GM12878 (cell line): ENCODE results near the gene KCNH6. TPM values are rescaled to one million over a fixed set of nuclear protein-coding genes. Genes with fewer than 3 reads are reported as not detected.

Source experiments
- ATAC-seq: fragments of 200-7000 bp; cut with Tn5 transposase; 3 replicates; pipeline ENCODE4 v1.9.1; 2020; ENCODE audit warnings: mild to moderate bottlenecking, moderate library complexity
- BruUV-seq: library from RNA; stranded (reverse); fragments of 400-500 nt; replicated peaks from 2 replicates; lab custom pipeline; 2021; lab: Mats Ljungman, UMichigan
- CTCF ChIA-PET: fragments of 300-600 bp; sonication (Branson Sonifier 250); formaldehyde crosslinking; extraction: SDS; loops from one replicate; lab custom pipeline; 2021; ENCODE audit warnings: inconsistent platforms; lab: Yijun Ruan, JAX
- POLR2A ChIA-PET: fragments of 350-600 bp; formaldehyde crosslinking; extraction: SDS; loops from one replicate; lab custom pipeline; 2021; ENCODE audit warnings: inconsistent platforms; lab: Charles Lee
- RAD21 ChIA-PET: fragments of 300-600 bp; sonication (Branson Sonifier 250); formaldehyde crosslinking; loops from one replicate; lab custom pipeline; 2023; ENCODE audit warnings: antibody characterized with exemption; ENCODE audit not compliant: unreplicated experiment; lab: Charles Lee
- SMC1A ChIA-PET: fragments of 300-600 bp; sonication (Branson Sonifier 250); formaldehyde crosslinking; loops from one replicate; lab custom pipeline; 2023; ENCODE audit not compliant: unreplicated experiment, uncharacterized antibody; lab: Charles Lee
- DNase-seq: peaks from one replicate; pipeline ENCODE4 v3.0.0-alpha.2; 2011; ENCODE audit warnings: low read depth, low spot score
- FAIRE-seq: peaks from 3 replicates; lab custom pipeline; 2011; peaks lifted over from hg19 to GRCh38; lab: Jason Lieb, UNC
- H2AFZ ChIP-seq: 2 replicates; pipeline ENCODE4 v1.6.0; 2011; ENCODE audit warnings: low read depth, low read length, control low read depth; ENCODE audit not compliant: control insufficient read depth
- H3K27ac ChIP-seq: 2 replicates; pipeline ENCODE4 v1.5.1; 2011; ENCODE audit warnings: control low read depth; ENCODE audit not compliant: control insufficient read depth, insufficient read depth
- H3K27me3 ChIP-seq, 2 experiments: replicated peaks in 1 of 2; 2 replicates each; pipeline versions ENCODE4 v1.6.0 to v1.6.1; 2011; ENCODE audit warnings: low read length in 1 of 2; ENCODE audit not compliant: control insufficient read depth in 2 of 2, insufficient read depth in 2 of 2
- H3K36me3 ChIP-seq, 2 experiments: 2 replicates each; pipeline ENCODE4 v1.5.1; 2011; ENCODE audit warnings: low read length in 1 of 2; ENCODE audit not compliant: control insufficient read depth in 2 of 2, insufficient read depth in 2 of 2
- H3K4me1 ChIP-seq: 2 replicates; pipeline ENCODE4 v1.6.1; 2011; ENCODE audit warnings: mild to moderate bottlenecking, low read length, moderate library complexity, mixed read lengths; ENCODE audit not compliant: control insufficient read depth, insufficient read depth
- H3K4me2 ChIP-seq: 2 replicates; pipeline ENCODE4 v1.6.0; 2011; ENCODE audit warnings: control low read depth; ENCODE audit not compliant: control insufficient read depth, insufficient read depth
- H3K4me3 ChIP-seq: fragments of 200-600 bp; sonication (generic); 2 replicates; pipeline ENCODE4 v1.5.1; 2016
- H3K79me2 ChIP-seq: 2 replicates; pipeline ENCODE4 v1.6.0; 2011; ENCODE audit warnings: low read length; ENCODE audit not compliant: control insufficient read depth, insufficient read depth
- H3K9ac ChIP-seq: 2 replicates; pipeline ENCODE4 v1.8.0; 2011; ENCODE audit warnings: low read length, control low read depth, mixed read lengths; ENCODE audit not compliant: control insufficient read depth, insufficient read depth
- H3K9me3 ChIP-seq: replicated peaks from 3 replicates; pipeline ENCODE4 v1.5.1; 2011; ENCODE audit warnings: mild to moderate bottlenecking, low read length; ENCODE audit not compliant: control insufficient read depth, insufficient read depth
- H4K20me1 ChIP-seq: 2 replicates; pipeline ENCODE4 v1.6.0; 2011; ENCODE audit not compliant: control insufficient read depth, insufficient read depth
- EZH2 ChIP-seq: IDR thresholded peaks from 2 replicates; pipeline ENCODE4 v1.6.1; 2012; ENCODE audit warnings: low read depth, mild to moderate bottlenecking, control low read depth, inconsistent platforms, low read length, borderline replicate concordance; ENCODE audit not compliant: control insufficient read depth
- HCFC1 ChIP-seq: fragments of 150-350 bp; IDR thresholded peaks from 2 replicates; pipeline ENCODE4 v1.6.1; 2014; ENCODE audit warnings: low read length
- IKZF1 ChIP-seq: fragments of 450-650 bp; conservative IDR thresholded peaks from 2 replicates; pipeline ENCODE4 v1.6.1; 2017; ENCODE audit warnings: antibody characterized with exemption, mild to moderate bottlenecking
- IKZF2 ChIP-seq, 2 experiments: fragments of 450-650 bp; IDR thresholded peaks; 2 replicates each; pipeline ENCODE4 v1.6.1; 2017; ENCODE audit warnings: mild to moderate bottlenecking in 2 of 2, moderate library complexity in 2 of 2
- IRF4 ChIP-seq: IDR thresholded peaks from 2 replicates; pipeline ENCODE4 v1.6.1; 2011; ENCODE audit warnings: low read depth, low read length
- JUNB ChIP-seq: IDR thresholded peaks from 2 replicates; pipeline ENCODE4 v1.6.1; 2016; ENCODE audit warnings: antibody characterized with exemption, mild to moderate bottlenecking
- JUND ChIP-seq: IDR thresholded peaks from 2 replicates; pipeline ENCODE4 v1.6.1; 2012; ENCODE audit warnings: low read depth, mild to moderate bottlenecking, low read length, improper control_type of control experiment, moderate library complexity
- LARP7 ChIP-seq: fragments of 450-650 bp; IDR thresholded peaks from 2 replicates; pipeline ENCODE4 v1.6.1; 2017; ENCODE audit warnings: mild to moderate bottlenecking
- MTA2 ChIP-seq: fragments of 450-650 bp; IDR thresholded peaks from 2 replicates; pipeline ENCODE4 v1.6.1; 2016; ENCODE audit warnings: low read depth, mild to moderate bottlenecking, moderate library complexity
- NFYB ChIP-seq: IDR thresholded peaks from 2 replicates; pipeline ENCODE4 v1.6.1; 2011; ENCODE audit warnings: low read depth, mild to moderate bottlenecking, low read length, improper control_type of control experiment, moderate library complexity; ENCODE audit not compliant: insufficient read depth
- NR2C1 ChIP-seq: fragments of 450-650 bp; IDR thresholded peaks from 2 replicates; pipeline ENCODE4 v1.6.1; 2017; ENCODE audit warnings: antibody characterized with exemption, mild to moderate bottlenecking, moderate library complexity
- ZNF622 ChIP-seq: fragments of 450-650 bp; IDR thresholded peaks from 2 replicates; pipeline ENCODE4 v1.6.1; 2017; ENCODE audit warnings: mild to moderate bottlenecking, inconsistent platforms
- WGBS: methylation state at CpG from one replicate; pipeline ENCODE4 v1.1.6; 2016; ENCODE audit warnings: low lambda C conversion rate; ENCODE audit not compliant: insufficient replicate concordance, insufficient coverage; ENCODE audit errors: missing lambda C conversion rate; 5-methylcytosine and 5-hydroxymethylcytosine counted together
- in situ Hi-C: fragments of 300-500 bp; cut with MboI; formaldehyde crosslinking; loops from 9 replicates; pipeline ENCODE4 v1.14.3; 2018; ENCODE audit warnings: mixed read lengths
- intact Hi-C: fragments of 100-400 bp; cut with micrococcal nuclease; formaldehyde crosslinking; loops from one replicate; pipeline ENCODE4 v1.14.2; 2022; ENCODE audit not compliant: unreplicated experiment
- polyA plus RNA-seq, 11 experiments: library from polyadenylated mRNA; depleted of rRNA in 4 of 11; unstranded in 6 of 11; stranded (reverse) in 5 of 11; fragments of >200 nt; fragmentation: Nextera tagmentation in 4 of 11; fragmentation: Illumina TruSeq in 1 of 11; extraction: Ambion mirVana in 4 of 11; extraction: Trizol in 1 of 11; gene quantifications; 1 replicate in 1 of 11; 2 replicates in 10 of 11; pipeline versions ENCODE4 v1.2.1 to v1.2.3, GENCODE V29; 2011 to 2016; ENCODE audit warnings: inconsistent platforms in 2 of 11, missing spikeins in 2 of 11, low read depth in 1 of 11
- total RNA-seq, 4 experiments: library from RNA; depleted of rRNA in 3 of 4; stranded (reverse); fragments of >200 nt in 3 of 4; fragmentation: Illumina TruSeq in 1 of 4; extraction: Trizol in 1 of 4; gene quantifications; 2 replicates each; pipeline versions ENCODE4 v1.2.1 to v1.2.3, GENCODE V29; 2013 to 2021
- TF ChIP-seq, protein P1 (sequence below): IDR thresholded peaks from 2 replicates; pipeline ENCODE4 v1.6.1; 2012; ENCODE audit warnings: low read length, inconsistent platforms

Gene KCNH6
- total and polyA plus RNA-seq, 10 of the 15 experiments (the other 5 are each of a cell fraction or from before 2014, with no cell fraction given) = not detected

DNA sequence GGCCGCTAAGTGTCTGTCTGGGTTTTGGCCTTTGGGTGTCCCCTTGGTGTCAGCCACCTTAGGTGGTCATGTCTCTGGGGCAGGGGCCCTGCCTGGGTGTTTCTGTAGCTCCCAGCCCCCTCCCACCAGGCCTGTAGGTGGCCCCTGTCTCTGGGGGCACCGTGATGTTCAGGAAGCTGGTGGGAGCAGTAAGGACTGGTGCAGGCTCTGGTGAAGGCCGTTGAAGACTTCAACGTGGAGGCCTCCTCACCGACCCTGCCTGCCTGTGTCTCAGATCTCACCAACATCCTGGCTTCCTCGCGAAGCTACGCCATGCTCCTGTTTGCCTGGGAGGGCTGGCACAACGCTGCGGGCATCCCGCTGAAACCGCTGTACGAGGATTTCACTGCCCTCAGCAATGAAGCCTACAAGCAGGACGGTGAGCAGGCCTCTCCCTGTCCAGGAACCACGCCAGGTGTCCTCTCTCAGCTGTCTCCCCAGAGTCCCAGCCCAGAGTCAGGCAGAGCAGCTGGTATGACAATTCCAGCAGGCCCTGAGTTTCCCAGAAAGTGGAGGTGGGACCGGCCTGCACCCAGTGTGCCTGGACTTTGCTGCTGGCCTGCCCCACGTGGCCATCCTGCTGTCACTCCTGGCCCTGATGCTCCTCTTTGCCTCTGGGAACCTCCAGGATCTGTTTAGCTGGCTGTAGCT is 43.5 kb upstream of the KCNH6 start (continued):
- no peak for TF ChIP-seq ZNF622
- TF ChIP-seq MTA2 = no peak

- DNase-seq = no peak
- no peak overlapping the region for H3K9ac ChIP-seq
- 41% methylated on average over 21 of the region's 21 CpGs for WGBS
- no peaks in the 10 kb centered on the region for H4K20me1 ChIP-seq
- H2AFZ ChIP-seq = no peak overlapping the region
- no peaks in the 10 kb centered on the region for H3K9me3 ChIP-seq
- SMC1A ChIA-PET = interaction anchor here (2.5 to 3.3 kb wide), 2 partner anchors 53 to 55 kb away, joined by 8 to 26 read pairs; no protein-coding TSS in a partner anchor
- no TSS peak for BruUV-seq
- intact Hi-C loops = no loop called here
- no peaks in the 10 kb centered on the region for H3K36me3 ChIP-seq
- RAD21 ChIA-PET = interaction anchor here (2.4 to 6.5 kb wide), 2 partner anchors 37 to 52 kb away, joined by 19 to 75 read pairs; no protein-coding TSS in a partner anchor
- POLR2A ChIA-PET = interaction anchor here (0.5 kb wide), 1 partner anchor 685 kb away, joined by 9 read pairs; no protein-coding TSS in a partner anchor
- no peak for TF ChIP-seq JUND
- TF ChIP-seq IKZF1 = no peak
- TF ChIP-seq IRF4 = no peak
- TF ChIP-seq NR2C1 = no peak
- no peak for TF ChIP-seq EZH2
- no peak for TF ChIP-seq HCFC1
- TF ChIP-seq, protein P1, sequence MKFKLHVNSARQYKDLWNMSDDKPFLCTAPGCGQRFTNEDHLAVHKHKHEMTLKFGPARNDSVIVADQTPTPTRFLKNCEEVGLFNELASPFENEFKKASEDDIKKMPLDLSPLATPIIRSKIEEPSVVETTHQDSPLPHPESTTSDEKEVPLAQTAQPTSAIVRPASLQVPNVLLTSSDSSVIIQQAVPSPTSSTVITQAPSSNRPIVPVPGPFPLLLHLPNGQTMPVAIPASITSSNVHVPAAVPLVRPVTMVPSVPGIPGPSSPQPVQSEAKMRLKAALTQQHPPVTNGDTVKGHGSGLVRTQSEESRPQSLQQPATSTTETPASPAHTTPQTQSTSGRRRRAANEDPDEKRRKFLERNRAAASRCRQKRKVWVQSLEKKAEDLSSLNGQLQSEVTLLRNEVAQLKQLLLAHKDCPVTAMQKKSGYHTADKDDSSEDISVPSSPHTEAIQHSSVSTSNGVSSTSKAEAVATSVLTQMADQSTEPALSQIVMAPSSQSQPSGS = no peak
- TF ChIP-seq JUNB = no peak
- TF ChIP-seq NFYB = no peak
- TF ChIP-seq IKZF2 (IDR thresholded peaks at IDR 0.05) = no peak
- no peak for TF ChIP-seq LARP7
- TF ChIP-seq, all 136 proteins: peak for 0
- no peak overlapping the region for H3K4me3 ChIP-seq
- H3K27ac ChIP-seq = no peak overlapping the region
- in situ Hi-C loops = no loop called here
- FAIRE-seq (no peak), ATAC-seq (no peak)
- H3K79me2 ChIP-seq = no peaks in the 10 kb centered on the region
- peaks cover 5% of the 10 kb centered on the region for H3K4me1 ChIP-seq
- H3K4me2 ChIP-seq = no peak overlapping the region
- CTCF ChIA-PET = interaction anchor here (0.8 to 7.0 kb wide), 7 partner anchors 7 to 131 kb away, joined by 3 to 104 read pairs (median 8); no protein-coding TSS in a partner anchor
- H3K27me3 ChIP-seq = peaks cover 7 to 8% of the 10 kb centered on the region in 2 experiments
Measured at GRCh38 chr17:63480192-63480784, 42.9 kb upstream of the KCNH6 start.
